ENCODE measurements around the gene TMEM253. TPM values are rescaled to one million over a fixed set of nuclear protein-coding genes. Genes with fewer than 3 reads are reported as not detected.

Gene TMEM253
- total RNA-seq, 1 experiment from 2014 or later = not detected

DNA sequence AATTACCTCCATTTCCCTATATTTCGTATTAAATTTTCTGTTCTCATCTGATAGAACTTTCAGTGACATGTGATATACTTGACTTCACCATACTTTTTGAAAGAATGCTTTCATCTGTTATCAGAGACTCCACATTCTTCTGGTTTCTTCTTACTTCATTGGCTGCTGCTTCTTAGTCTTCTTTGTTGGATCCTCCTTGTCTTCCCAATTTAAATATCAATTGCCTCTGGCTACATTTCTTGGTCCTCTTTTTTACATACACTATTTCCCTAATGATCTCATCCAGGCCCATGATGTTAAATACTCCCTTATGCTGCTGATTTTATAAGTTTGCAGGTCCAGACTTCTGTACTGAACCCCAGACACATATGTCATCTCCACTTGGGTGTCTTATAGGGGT, 33.0 kb downstream of the TMEM253 start:
- no peaks in the 10 kb centered on the region for H3F3A ChIP-seq (ENCODE audit: low read length, unreplicated experiment)
- ChIA-PET CTCF (no interaction called here), POLR2A (ENCODE audit: unreplicated experiment) (no interaction called here)
- no peaks in the 10 kb centered on the region for H4K20me1 ChIP-seq (ENCODE audit: low read length)
- no peaks in the 10 kb centered on the region for H3K9me2 ChIP-seq (replicated peaks; ENCODE audit: low read length)
- H3K4me1 ChIP-seq (ENCODE audit: insufficient read depth, low read length) = no peaks in the 10 kb centered on the region
- no peaks in the 10 kb centered on the region for H3K79me2 ChIP-seq (ENCODE audit: low read length)
- intact Hi-C loops (cut with micrococcal nuclease) = no loop called here
- no peaks in the 10 kb centered on the region for H3K36me3 ChIP-seq (ENCODE audit: low read depth, low read length)
- no peak overlapping the region for H2AFZ ChIP-seq (ENCODE audit: low read length)
- no peak overlapping the region for H3K4me2 ChIP-seq (ENCODE audit: low read length)
- H3K27ac ChIP-seq (ENCODE audit: low read length) = no peak overlapping the region
- no peaks in the 10 kb centered on the region for H3K27me3 ChIP-seq (ENCODE audit: low read length)
- ATAC-seq (no peak), DNase-seq (no peak)
- peaks cover 5% of the 10 kb centered on the region; the same call in 1 of the 2 replicates for H3K9me3 ChIP-seq (ENCODE audit: low read length)
- TF ChIP-seq EZH2phosphoT487 (IDR thresholded peaks at IDR 0.05; ENCODE audit: borderline replicate concordance, low read length) = no peak
- no peak for TF ChIP-seq EZH2 (IDR thresholded peaks at IDR 0.05; ENCODE audit: low read length, unreplicated experiment)
- TF ChIP-seq, protein P1, sequence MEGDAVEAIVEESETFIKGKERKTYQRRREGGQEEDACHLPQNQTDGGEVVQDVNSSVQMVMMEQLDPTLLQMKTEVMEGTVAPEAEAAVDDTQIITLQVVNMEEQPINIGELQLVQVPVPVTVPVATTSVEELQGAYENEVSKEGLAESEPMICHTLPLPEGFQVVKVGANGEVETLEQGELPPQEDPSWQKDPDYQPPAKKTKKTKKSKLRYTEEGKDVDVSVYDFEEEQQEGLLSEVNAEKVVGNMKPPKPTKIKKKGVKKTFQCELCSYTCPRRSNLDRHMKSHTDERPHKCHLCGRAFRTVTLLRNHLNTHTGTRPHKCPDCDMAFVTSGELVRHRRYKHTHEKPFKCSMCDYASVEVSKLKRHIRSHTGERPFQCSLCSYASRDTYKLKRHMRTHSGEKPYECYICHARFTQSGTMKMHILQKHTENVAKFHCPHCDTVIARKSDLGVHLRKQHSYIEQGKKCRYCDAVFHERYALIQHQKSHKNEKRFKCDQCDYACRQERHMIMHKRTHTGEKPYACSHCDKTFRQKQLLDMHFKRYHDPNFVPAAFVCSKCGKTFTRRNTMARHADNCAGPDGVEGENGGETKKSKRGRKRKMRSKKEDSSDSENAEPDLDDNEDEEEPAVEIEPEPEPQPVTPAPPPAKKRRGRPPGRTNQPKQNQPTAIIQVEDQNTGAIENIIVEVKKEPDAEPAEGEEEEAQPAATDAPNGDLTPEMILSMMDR (conservative IDR thresholded peaks at IDR 0.05; ENCODE audit: low read depth, low read length) = no peak
- no TSS peak for BruUV-seq (replicated peaks)
- no peak overlapping the region for H3K9ac ChIP-seq (ENCODE audit: low read length)
- no peak overlapping the region for H3K4me3 ChIP-seq (ENCODE audit: low read length)

DNA sequence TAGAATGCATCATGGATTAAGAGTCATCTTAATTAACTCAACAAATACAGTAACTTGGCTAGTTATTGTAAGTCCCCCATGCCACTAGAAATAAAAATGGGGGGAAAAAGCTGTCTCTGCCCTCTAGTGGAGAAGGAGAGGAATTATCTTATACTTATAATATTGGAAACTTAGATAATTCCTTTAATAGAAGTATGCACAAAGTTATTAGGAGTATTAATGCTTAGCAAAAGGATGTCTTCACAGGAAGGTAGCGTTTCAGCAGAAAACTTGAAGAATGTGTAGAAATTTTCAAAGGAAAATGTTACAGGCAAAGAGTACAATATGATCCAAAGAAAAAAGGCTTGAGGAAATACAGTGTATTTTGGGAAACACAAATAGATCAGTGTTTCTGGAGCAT, 35.2 kb downstream of the TMEM253 start:
- H3K27ac ChIP-seq (ENCODE audit: low read length) = no peak overlapping the region
- H3K9ac ChIP-seq (ENCODE audit: low read length) = no peak overlapping the region
- no peaks in the 10 kb centered on the region for H3F3A ChIP-seq (ENCODE audit: low read length, unreplicated experiment)
- no peak overlapping the region for H2AFZ ChIP-seq (ENCODE audit: low read length)
- H3K4me2 ChIP-seq (ENCODE audit: low read length) = no peak overlapping the region
- H3K36me3 ChIP-seq (ENCODE audit: low read depth, low read length) = no peaks in the 10 kb centered on the region
- no peak overlapping the region for H3K4me3 ChIP-seq (ENCODE audit: low read length)
- no peaks in the 10 kb centered on the region for H3K9me2 ChIP-seq (replicated peaks; ENCODE audit: low read length)
- no peaks in the 10 kb centered on the region for H3K27me3 ChIP-seq (ENCODE audit: low read length)
- intact Hi-C loops (cut with micrococcal nuclease) = no loop called here
- peaks cover 5% of the 10 kb centered on the region; the same call in 1 of the 2 replicates for H3K9me3 ChIP-seq (ENCODE audit: low read length)
- H3K79me2 ChIP-seq (ENCODE audit: low read length) = no peaks in the 10 kb centered on the region
- ATAC-seq (no peak), DNase-seq (peak; percentile 16)
- no peaks in the 10 kb centered on the region for H3K4me1 ChIP-seq (ENCODE audit: insufficient read depth, low read length)
- ChIA-PET POLR2A (ENCODE audit: unreplicated experiment) (no interaction called here), CTCF (no interaction called here)
- BruUV-seq (replicated peaks) = no TSS peak
- TF ChIP-seq, protein P1 (conservative IDR thresholded peaks at IDR 0.05; ENCODE audit: low read depth, low read length) = peak; percentile 81
- TF ChIP-seq EZH2 (IDR thresholded peaks at IDR 0.05; ENCODE audit: low read length, unreplicated experiment) = no peak
- TF ChIP-seq EZH2phosphoT487 (IDR thresholded peaks at IDR 0.05; ENCODE audit: borderline replicate concordance, low read length) = no peak
- H4K20me1 ChIP-seq (ENCODE audit: low read length) = no peaks in the 10 kb centered on the region

DNA sequence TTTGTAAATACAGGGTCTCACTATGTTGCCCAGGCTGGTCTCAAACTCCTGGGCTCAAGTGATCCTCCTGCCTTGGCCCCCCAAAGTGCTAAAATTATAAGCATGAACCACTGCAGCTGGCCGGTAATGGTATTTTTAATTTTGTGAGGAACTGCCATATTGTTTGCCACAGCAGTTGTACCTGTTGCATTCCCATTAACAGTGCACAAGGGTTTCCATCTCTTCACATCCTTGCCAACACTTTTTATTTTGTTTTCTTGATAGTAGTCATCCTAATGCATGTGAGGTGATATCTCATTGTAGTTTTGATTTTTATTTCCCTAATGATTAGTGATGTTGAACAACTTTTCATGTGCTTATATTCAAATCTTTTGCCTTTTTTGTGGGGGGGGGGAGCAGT, 41.5 kb downstream of the TMEM253 start:
- no peaks in the 10 kb centered on the region for H3K9me2 ChIP-seq (replicated peaks; ENCODE audit: low read length)
- no peak overlapping the region for H3K4me3 ChIP-seq (ENCODE audit: low read length)
- ChIA-PET CTCF (no interaction called here), POLR2A (ENCODE audit: unreplicated experiment) (no interaction called here)
- H2AFZ ChIP-seq (ENCODE audit: low read length) = no peak overlapping the region
- no TSS peak for BruUV-seq (replicated peaks)
- H3K27ac ChIP-seq (ENCODE audit: low read length) = no peak overlapping the region
- H3K9ac ChIP-seq (ENCODE audit: low read length) = no peak overlapping the region
- intact Hi-C loops (cut with micrococcal nuclease) = no loop called here
- ATAC-seq = no peak
- no peak for TF ChIP-seq EZH2 (IDR thresholded peaks at IDR 0.05; ENCODE audit: low read length, unreplicated experiment)
- TF ChIP-seq, protein P1 (conservative IDR thresholded peaks at IDR 0.05; ENCODE audit: low read depth, low read length) = no peak
- TF ChIP-seq EZH2phosphoT487 (IDR thresholded peaks at IDR 0.05; ENCODE audit: borderline replicate concordance, low read length) = no peak
- no peaks in the 10 kb centered on the region for H4K20me1 ChIP-seq (ENCODE audit: low read length)
- no peaks in the 10 kb centered on the region for H3K36me3 ChIP-seq (ENCODE audit: low read depth, low read length)
- H3K4me2 ChIP-seq (ENCODE audit: low read length) = no peak overlapping the region
- no peaks in the 10 kb centered on the region for H3F3A ChIP-seq (ENCODE audit: low read length, unreplicated experiment)
- 0 out of 2 replicates have a peak, but pooled peaks cover 6% of the 10 kb centered on the region for H3K9me3 ChIP-seq (ENCODE audit: low read length)
- no peaks in the 10 kb centered on the region for H3K4me1 ChIP-seq (ENCODE audit: insufficient read depth, low read length)
- H3K79me2 ChIP-seq (ENCODE audit: low read length) = no peaks in the 10 kb centered on the region
- DNase-seq = no peak
- H3K27me3 ChIP-seq (ENCODE audit: low read length) = no peaks in the 10 kb centered on the region

Measured in PC-3 (cell line).